Mucosa of stomach (tissue), 1 donor: ENCODE results near the gene TCTN1.

Experiments
- H3K27me3 ChIP-seq: one replicate; pipeline ENCODE4 v1.7.0; 2013; ENCODE audit warnings: mild to moderate bottlenecking, low read length; ENCODE audit not compliant: control insufficient read depth, insufficient read depth
- H3K36me3 ChIP-seq: one replicate; pipeline ENCODE4 v1.7.0; 2013; ENCODE audit warnings: low read length; ENCODE audit not compliant: control insufficient read depth, insufficient read depth
- H3K4me1 ChIP-seq: one replicate; pipeline ENCODE4 v1.7.0; 2013; ENCODE audit warnings: mild to moderate bottlenecking, low read length; ENCODE audit not compliant: control insufficient read depth, insufficient read depth
- H3K4me3 ChIP-seq: one replicate; pipeline ENCODE4 v1.7.0; 2013; ENCODE audit warnings: low read length
- H3K9ac ChIP-seq: one replicate; pipeline ENCODE4 v1.7.0; 2013; ENCODE audit warnings: mild to moderate bottlenecking, low read length, moderate library complexity
- H3K9me3 ChIP-seq: one replicate; pipeline ENCODE4 v1.7.0; 2013; ENCODE audit warnings: mild to moderate bottlenecking, low read length, moderate library complexity; ENCODE audit not compliant: control insufficient read depth
- donor health status: Pancreatic carcinoma.

The TCTN1 gene

GRCh38 chr12:110677206-110677911 is 63.4 kb downstream of the TCTN1 start:
- no peaks in the 10 kb centered on the region for H3K4me1 ChIP-seq

GRCh38 chr12:110677982-110678381 is 64.1 kb downstream of the TCTN1 start:
- H3K36me3 ChIP-seq, result no peaks in the 10 kb centered on the region
- no peak overlapping the region for H3K4me3 ChIP-seq
- no peak overlapping the region for H3K9ac ChIP-seq
- H3K27me3 ChIP-seq, result no peaks in the 10 kb centered on the region
- no peaks in the 10 kb centered on the region for H3K9me3 ChIP-seq
- no peaks in the 10 kb centered on the region for H3K4me1 ChIP-seq

More at GRCh38 chr12:110677206-110677911, 63.4 kb downstream of the TCTN1 start:
- no peak overlapping the region for H3K9ac ChIP-seq
- H3K27me3 ChIP-seq, result no peaks in the 10 kb centered on the region
- H3K9me3 ChIP-seq, result no peaks in the 10 kb centered on the region
- H3K36me3 ChIP-seq, result no peaks in the 10 kb centered on the region
- no peak overlapping the region for H3K4me3 ChIP-seq

GRCh38 chr12:110679201-110679600 is 65.3 kb downstream of the TCTN1 start:
- Histone ChIP-seq H3K4me3 (no peak overlapping the region), H3K4me1 (no peaks in the 10 kb centered on the region), H3K36me3 (no peaks in the 10 kb centered on the region), H3K9ac (no peak overlapping the region), H3K27me3 (no peaks in the 10 kb centered on the region), H3K9me3 (no peaks in the 10 kb centered on the region)

- no peaks in the 10 kb centered on the region for H3K4me1 ChIP-seq
- no peak overlapping the region for H3K9ac ChIP-seq
- no peak overlapping the region for H3K4me3 ChIP-seq
- no peaks in the 10 kb centered on the region for H3K27me3 ChIP-seq
- no peaks in the 10 kb centered on the region for H3K9me3 ChIP-seq
- H3K36me3 ChIP-seq, result no peaks in the 10 kb centered on the region
Observed at GRCh38 chr12:110680032-110680431, 66.1 kb downstream of the TCTN1 start.

GRCh38 chr12:110683888-110684287 is 70.0 kb downstream of the TCTN1 start:
- Histone ChIP-seq H3K4me1 (peaks cover 11% of the 10 kb centered on the region), H3K27me3 (peaks cover 21% of the 10 kb centered on the region), H3K4me3 (no peak overlapping the region), H3K9ac (no peak overlapping the region), H3K9me3 (no peaks in the 10 kb centered on the region), H3K36me3 (no peaks in the 10 kb centered on the region)

GRCh38 chr12:110684312-110684836 is 70.4 kb downstream of the TCTN1 start:
- Histone ChIP-seq H3K9ac (no peak overlapping the region), H3K9me3 (no peaks in the 10 kb centered on the region), H3K4me3 (no peak overlapping the region), H3K27me3 (peaks cover 21% of the 10 kb centered on the region), H3K4me1 (peaks cover 12% of the 10 kb centered on the region), H3K36me3 (no peaks in the 10 kb centered on the region)

GRCh38 chr12:110686294-110686903 is 72.5 kb downstream of the TCTN1 start:
- Histone ChIP-seq H3K9ac (no peak overlapping the region), H3K4me3 (no peak overlapping the region), H3K9me3 (no peaks in the 10 kb centered on the region), H3K27me3 (peaks cover 21% of the 10 kb centered on the region), H3K36me3 (no peaks in the 10 kb centered on the region), H3K4me1 (peaks cover 19% of the 10 kb centered on the region)

GRCh38 chr12:110687396-110688169 is 73.7 kb downstream of the TCTN1 start:
- peaks cover 19% of the 10 kb centered on the region for H3K4me1 ChIP-seq
- H3K36me3 ChIP-seq, result no peaks in the 10 kb centered on the region
- no peak overlapping the region for H3K4me3 ChIP-seq
- H3K9me3 ChIP-seq, result no peaks in the 10 kb centered on the region
- H3K9ac ChIP-seq, result no peak overlapping the region
- H3K27me3 ChIP-seq, result peaks cover 21% of the 10 kb centered on the region

GRCh38 chr12:110688446-110689280 is 74.7 kb downstream of the TCTN1 start, which contains the start of gene HVCN1:
Gene HVCN1 (minus strand): TSS chr12:110689115. CDS start chr12:110683245, 5,870 bp downstream.
- H3K36me3 ChIP-seq, result no peaks in the 10 kb centered on the region
- H3K4me1 ChIP-seq, result peaks cover 19% of the 10 kb centered on the region
- peaks cover 21% of the 10 kb centered on the region for H3K27me3 ChIP-seq
- H3K4me3 ChIP-seq, result peak within 1 kb of the TSS; percentile 36
- H3K9me3 ChIP-seq, result no peaks in the 10 kb centered on the region
- H3K9ac ChIP-seq, result peak within 1 kb of the TSS; percentile 64

- peaks cover 21% of the 10 kb centered on the region for H3K27me3 ChIP-seq
- H3K36me3 ChIP-seq, result no peaks in the 10 kb centered on the region
- no peak overlapping the region for H3K4me3 ChIP-seq
- H3K4me1 ChIP-seq, result peaks cover 19% of the 10 kb centered on the region
- H3K9me3 ChIP-seq, result no peaks in the 10 kb centered on the region
- H3K9ac ChIP-seq, result peak overlapping the region; percentile 39
Observed at GRCh38 chr12:110689281-110690126, 75.6 kb downstream of the TCTN1 start.

GRCh38 chr12:110690127-110690430 is 76.2 kb downstream of the TCTN1 start:
- peak overlapping the region; percentile 39 for H3K9ac ChIP-seq
- no peak overlapping the region for H3K4me3 ChIP-seq
- peaks cover 19% of the 10 kb centered on the region for H3K4me1 ChIP-seq
- H3K27me3 ChIP-seq, result peaks cover 21% of the 10 kb centered on the region
- H3K9me3 ChIP-seq, result no peaks in the 10 kb centered on the region
- H3K36me3 ChIP-seq, result no peaks in the 10 kb centered on the region
